ENCODE measurements around the gene RNF151. TPM values are rescaled to one million over a fixed set of nuclear protein-coding genes. Genes with fewer than 3 reads are reported as not detected.

Gene RNF151
- total RNA-seq, 4 donors from 2014 or later, result not detected

GRCh38 chr16:1942810-1943726 is 23.6 kb upstream of the RNF151 start, which contains the start of gene MSRB1:
Gene MSRB1 (minus strand): TSS chr16:1943199. CDS start chr16:1943156, 43 bp downstream.
- Histone ChIP-seq H3K4me1 (peaks cover 12 to 34% (median 29%) of the 10 kb centered on the region in 4 donors), H3K36me3 (peaks cover 27 to 33% (median 32%) of the 10 kb centered on the region in 4 donors), H3K4me3 (peak within 1 kb of the TSS; percentile 76 to 96 (median 84)), H3K27ac (replicated peaks in 1 of 4) (peak within 1 kb of the TSS; percentile 81 to 97 (median 94)), H3K9me3 (no peaks in the 10 kb centered on the region), H3K27me3 (no peaks in the 10 kb centered on the region)
- TF ChIP-seq CTCF (IDR thresholded peaks at IDR 0.05), result peak in 1 of 3 experiments; percentile 5
- TF ChIP-seq POLR2AphosphoS5 (IDR thresholded peaks at IDR 0.05), result peak; percentile 98 to 99
- no peak for TF ChIP-seq EP300 (IDR thresholded peaks at IDR 0.05)
- peak; percentile 97 for TF ChIP-seq POLR2A (IDR thresholded peaks at IDR 0.05; ENCODE audit: low read depth)
- intact Hi-C loops (cut with DNase I), result no loop called here
- peak; percentile 100 for DNase-seq (ENCODE audit: extremely low spot score)
- WGBS, result 1% methylated on average over 42 of the region's 77 CpGs

GRCh38 chr16:1944612-1945199 is 21.9 kb upstream of the RNF151 start:
- no peaks in the 10 kb centered on the region for H3K9me3 ChIP-seq
- intact Hi-C loops (cut with DNase I), result no loop called here
- H3K4me1 ChIP-seq, result peaks cover 12 to 34% (median 29%) of the 10 kb centered on the region in 4 donors
- peaks cover 10 to 17% (median 15%) of the 10 kb centered on the region in 4 donors for H3K36me3 ChIP-seq
- H3K27ac ChIP-seq (replicated peaks in 1 of 4), result no peak overlapping the region
- H3K4me3 ChIP-seq, result no peak overlapping the region
- no peak for DNase-seq (ENCODE audit: extremely low spot score)
- H3K27me3 ChIP-seq, result no peaks in the 10 kb centered on the region
- WGBS, result 93% methylated on average over 16 of the region's 21 CpGs
- TF ChIP-seq CTCF (IDR thresholded peaks at IDR 0.05), result no peak
- TF ChIP-seq EP300 (IDR thresholded peaks at IDR 0.05), result no peak
- no peak for TF ChIP-seq POLR2A (IDR thresholded peaks at IDR 0.05; ENCODE audit: low read depth)
- TF ChIP-seq POLR2AphosphoS5 (IDR thresholded peaks at IDR 0.05), result no peak

- no peaks in the 10 kb centered on the region for H3K27me3 ChIP-seq
- intact Hi-C loops (cut with DNase I), result no loop called here
- H3K36me3 ChIP-seq, result peaks cover 1 to 6% (median 5%) of the 10 kb centered on the region in 4 donors
- H3K4me3 ChIP-seq, result no peak overlapping the region
- H3K27ac ChIP-seq (replicated peaks in 1 of 4), result no peak overlapping the region
- peaks cover 12 to 29% (median 27%) of the 10 kb centered on the region in 4 donors for H3K4me1 ChIP-seq
- WGBS, result 88% methylated on average over 17 of the region's 19 CpGs
- no peak for DNase-seq (ENCODE audit: extremely low spot score)
- H3K9me3 ChIP-seq, result no peaks in the 10 kb centered on the region
- no peak for TF ChIP-seq EP300 (IDR thresholded peaks at IDR 0.05)
- TF ChIP-seq POLR2AphosphoS5 (IDR thresholded peaks at IDR 0.05), result no peak
- TF ChIP-seq POLR2A (IDR thresholded peaks at IDR 0.05; ENCODE audit: low read depth), result no peak
- no peak for TF ChIP-seq CTCF (IDR thresholded peaks at IDR 0.05)
Measured at GRCh38 chr16:1945559-1946391, 20.9 kb upstream of the RNF151 start.

- H3K9me3 ChIP-seq, result no peaks in the 10 kb centered on the region
- no peaks in the 10 kb centered on the region for H3K36me3 ChIP-seq
- H3K27ac ChIP-seq (replicated peaks in 1 of 4), result no peak overlapping the region
- H3K4me3 ChIP-seq, result no peak overlapping the region
- H3K27me3 ChIP-seq, result no peaks in the 10 kb centered on the region
- intact Hi-C loops (cut with DNase I), result no loop called here
- no peak for DNase-seq (ENCODE audit: extremely low spot score)
- H3K4me1 ChIP-seq, result peaks cover 8 to 19% (median 17%) of the 10 kb centered on the region in 4 donors
- 89% methylated on average over 19 of the region's 38 CpGs for WGBS
- no peak for TF ChIP-seq POLR2AphosphoS5 (IDR thresholded peaks at IDR 0.05)
- TF ChIP-seq EP300 (IDR thresholded peaks at IDR 0.05), result no peak
- no peak for TF ChIP-seq POLR2A (IDR thresholded peaks at IDR 0.05; ENCODE audit: low read depth)
- TF ChIP-seq CTCF (IDR thresholded peaks at IDR 0.05), result no peak
Measured at GRCh38 chr16:1946495-1947368, 19.9 kb upstream of the RNF151 start.
